Measurements from ENCODE around the gene MYOCD.

DNA sequence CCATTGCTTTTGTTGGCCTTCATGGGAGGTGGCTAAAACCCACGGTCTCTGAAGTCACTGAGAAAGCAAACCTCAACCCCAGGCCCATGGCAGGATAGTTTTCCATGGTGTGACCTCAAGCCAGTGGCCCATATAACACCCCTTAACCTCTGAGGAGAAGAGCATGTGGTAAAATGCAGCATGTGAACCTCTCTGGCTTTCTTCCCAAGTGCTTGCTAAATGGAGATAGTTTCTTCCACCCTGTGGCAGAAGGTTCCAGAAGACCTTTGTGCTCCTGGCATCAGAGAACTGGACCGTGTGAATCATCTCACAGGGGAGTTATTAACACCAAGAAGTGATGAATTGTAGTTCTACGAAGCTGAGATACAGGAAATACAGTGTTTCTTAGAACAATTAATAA lies 47.3 kb downstream of the MYOCD start:
- TF ChIP-seq, protein P1, sequence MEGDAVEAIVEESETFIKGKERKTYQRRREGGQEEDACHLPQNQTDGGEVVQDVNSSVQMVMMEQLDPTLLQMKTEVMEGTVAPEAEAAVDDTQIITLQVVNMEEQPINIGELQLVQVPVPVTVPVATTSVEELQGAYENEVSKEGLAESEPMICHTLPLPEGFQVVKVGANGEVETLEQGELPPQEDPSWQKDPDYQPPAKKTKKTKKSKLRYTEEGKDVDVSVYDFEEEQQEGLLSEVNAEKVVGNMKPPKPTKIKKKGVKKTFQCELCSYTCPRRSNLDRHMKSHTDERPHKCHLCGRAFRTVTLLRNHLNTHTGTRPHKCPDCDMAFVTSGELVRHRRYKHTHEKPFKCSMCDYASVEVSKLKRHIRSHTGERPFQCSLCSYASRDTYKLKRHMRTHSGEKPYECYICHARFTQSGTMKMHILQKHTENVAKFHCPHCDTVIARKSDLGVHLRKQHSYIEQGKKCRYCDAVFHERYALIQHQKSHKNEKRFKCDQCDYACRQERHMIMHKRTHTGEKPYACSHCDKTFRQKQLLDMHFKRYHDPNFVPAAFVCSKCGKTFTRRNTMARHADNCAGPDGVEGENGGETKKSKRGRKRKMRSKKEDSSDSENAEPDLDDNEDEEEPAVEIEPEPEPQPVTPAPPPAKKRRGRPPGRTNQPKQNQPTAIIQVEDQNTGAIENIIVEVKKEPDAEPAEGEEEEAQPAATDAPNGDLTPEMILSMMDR (IDR thresholded peaks at IDR 0.05): no peak
- no peak for TF ChIP-seq POLR2A (IDR thresholded peaks at IDR 0.05; ENCODE audit: low read depth)

All from esophagus muscularis mucosa (tissue), 3 donors.